Measurements from ENCODE around the gene NF2. TPM values are rescaled to one million over a fixed set of nuclear protein-coding genes. Genes with fewer than 3 reads are reported as not detected.

The NF2 gene
- total RNA-seq, 4 donors from 2014 or later, result 30.5 to 82.5 (median 36.6) TPM

DNA sequence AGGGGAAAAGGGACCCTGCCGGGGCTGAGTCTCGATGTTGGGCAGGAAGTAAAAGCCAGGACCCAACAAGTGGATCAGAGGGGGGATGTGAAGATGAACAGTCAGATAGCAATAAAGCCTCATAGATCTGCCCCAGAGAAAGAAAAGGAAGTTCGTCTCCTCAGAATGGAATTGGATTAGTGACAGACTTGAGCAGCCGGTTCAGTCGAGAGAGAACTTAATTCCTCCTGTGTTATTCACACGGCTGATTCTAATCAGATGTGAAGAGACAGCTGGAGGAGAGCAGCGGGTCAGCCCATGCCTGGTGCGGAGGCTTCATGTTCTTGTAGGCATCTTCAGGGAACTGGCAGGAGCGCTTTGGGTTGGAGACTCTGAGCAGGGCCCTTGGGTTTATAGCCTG lies 87.0 kb downstream of the NF2 start:
- Histone ChIP-seq H3K4me1 (no peaks in the 10 kb centered on the region), H3K27ac (no peak overlapping the region), H3K9me3 (no peaks in the 10 kb centered on the region), H3K36me3 (peaks cover 0 to 26% (median 0%) of the 10 kb centered on the region in 3 donors), H3K27me3 (no peaks in the 10 kb centered on the region), H3K4me3 (no peak overlapping the region)
- no peak for DNase-seq
- TF ChIP-seq POLR2A (IDR thresholded peaks at IDR 0.05) (no peak), CTCF (IDR thresholded peaks at IDR 0.05) (no peak)

DNA sequence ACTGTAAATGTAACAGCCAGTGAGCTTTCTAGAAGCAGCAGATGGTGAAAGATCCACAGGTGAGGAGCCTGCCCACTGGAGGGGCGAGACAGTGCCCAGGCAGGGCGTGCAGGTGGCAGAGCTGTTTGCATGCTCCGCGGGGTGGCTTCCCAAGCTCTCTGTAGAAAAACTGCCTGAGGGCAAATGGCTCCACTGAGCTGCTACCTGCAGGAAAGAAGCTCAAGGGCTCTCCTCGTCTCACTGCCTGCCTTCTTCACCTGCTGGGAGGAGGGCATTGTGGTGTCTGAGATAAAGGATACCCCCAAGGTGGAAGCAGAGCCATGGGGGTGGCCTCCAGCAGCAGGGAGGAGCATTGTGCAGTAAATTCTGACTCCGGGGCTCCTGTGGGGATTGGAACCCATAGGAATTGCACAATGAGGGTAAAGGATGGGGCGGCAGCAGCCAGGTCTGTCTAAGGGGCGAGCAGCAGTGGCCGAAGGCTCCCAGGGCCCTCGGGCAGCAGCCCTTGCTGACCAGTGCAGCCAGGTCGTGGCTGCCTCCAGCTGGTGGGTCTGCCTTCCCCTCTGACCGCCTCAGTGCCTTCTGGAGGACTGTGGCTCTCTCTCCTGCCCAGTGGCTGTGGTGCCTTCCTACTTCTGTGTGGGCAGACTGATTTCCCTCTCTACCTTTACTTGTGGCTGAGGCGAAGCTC lies 88.3 kb downstream of the NF2 start:
- DNase-seq, result no peak
- H3K27me3 ChIP-seq, result no peaks in the 10 kb centered on the region
- H3K9me3 ChIP-seq, result no peaks in the 10 kb centered on the region
- H3K36me3 ChIP-seq, result peaks cover 0 to 21% (median 0%) of the 10 kb centered on the region in 3 donors
- no peak overlapping the region for H3K27ac ChIP-seq
- no peaks in the 10 kb centered on the region for H3K4me1 ChIP-seq
- no peak overlapping the region for H3K4me3 ChIP-seq
- TF ChIP-seq POLR2A (IDR thresholded peaks at IDR 0.05) (no peak), CTCF (IDR thresholded peaks at IDR 0.05) (no peak)

- no peaks in the 10 kb centered on the region for H3K4me1 ChIP-seq
- no peak overlapping the region for H3K4me3 ChIP-seq
- TF ChIP-seq POLR2A (IDR thresholded peaks at IDR 0.05), result no peak
- no peak for TF ChIP-seq CTCF (IDR thresholded peaks at IDR 0.05)
- H3K27ac ChIP-seq, result no peak overlapping the region
- no peaks in the 10 kb centered on the region for H3K9me3 ChIP-seq
- no peaks in the 10 kb centered on the region for H3K27me3 ChIP-seq
- peaks cover 0 to 21% (median 0%) of the 10 kb centered on the region in 3 donors for H3K36me3 ChIP-seq
- DNase-seq, result no peak
These were observed 88.9 kb downstream of the NF2 start for GRCh38 chr22:29692327-29692640.

DNA sequence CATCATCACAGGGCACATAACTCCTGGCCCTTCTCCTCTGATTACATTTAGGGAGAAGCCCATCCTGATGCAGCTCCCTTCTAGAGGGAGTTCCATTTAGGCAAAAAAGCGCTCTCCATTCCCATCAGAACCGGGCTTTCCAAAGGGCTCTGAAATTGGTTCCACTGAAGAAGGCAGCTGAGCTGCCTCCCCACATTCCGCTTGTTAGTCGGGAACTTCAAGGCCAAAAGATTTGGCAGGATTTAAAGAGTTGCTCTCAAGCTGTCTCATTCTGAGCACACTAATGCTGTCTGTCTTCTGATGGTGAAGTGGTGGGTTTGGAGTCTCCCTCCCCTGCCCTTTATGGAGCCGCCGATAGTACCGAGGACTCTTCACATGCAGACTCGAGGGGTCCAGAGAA lies 89.7 kb downstream of the NF2 start:
- Histone ChIP-seq H3K36me3 (peaks cover 0 to 21% (median 0%) of the 10 kb centered on the region in 3 donors), H3K4me1 (no peaks in the 10 kb centered on the region), H3K27me3 (no peaks in the 10 kb centered on the region), H3K27ac (no peak overlapping the region), H3K9me3 (no peaks in the 10 kb centered on the region), H3K4me3 (no peak overlapping the region)
- no peak for DNase-seq
- no peak for TF ChIP-seq CTCF (IDR thresholded peaks at IDR 0.05)
- TF ChIP-seq POLR2A (IDR thresholded peaks at IDR 0.05), result no peak

GRCh38 chr22:29693671-29694070 lies 90.2 kb downstream of the NF2 start:
- no peak for DNase-seq
- no peak for TF ChIP-seq POLR2A (IDR thresholded peaks at IDR 0.05)
- TF ChIP-seq CTCF (IDR thresholded peaks at IDR 0.05), result no peak
- Histone ChIP-seq H3K9me3 (no peaks in the 10 kb centered on the region), H3K4me3 (no peak overlapping the region), H3K4me1 (no peaks in the 10 kb centered on the region), H3K27me3 (no peaks in the 10 kb centered on the region), H3K36me3 (peaks cover 0 to 21% (median 0%) of the 10 kb centered on the region in 3 donors), H3K27ac (no peak overlapping the region)

Measured in Peyer's patch (tissue), 4 donors.